ENCODE measurements around the gene TFPT. TPM values are rescaled to one million over a fixed set of nuclear protein-coding genes. Genes with fewer than 3 reads are reported as not detected.

TFPT gene
- total and polyA plus RNA-seq, 2 of the 4 experiments (the other 2 are of a cell fraction), result 7.9 to 17.1 TPM

- Histone ChIP-seq H3K23ac (ENCODE audit: low read depth, low read length) (no peak overlapping the region), H3K9ac (ENCODE audit: low read depth, low read length) (no peak overlapping the region), H4K91ac (ENCODE audit: insufficient read depth, low read depth, low read length) (no peak overlapping the region), H3K4me1 (ENCODE audit: control insufficient read depth, insufficient read depth, low read length) (peaks cover 6% of the 10 kb centered on the region), H2BK5ac (ENCODE audit: low read depth, low read length, poor library complexity, severe bottlenecking) (no peak overlapping the region), H3K4ac (ENCODE audit: low read depth, low read length) (no peak overlapping the region), H3K9me3 (ENCODE audit: control insufficient read depth, insufficient read depth, low read length) (no peaks in the 10 kb centered on the region), H3K79me1 (ENCODE audit: low read depth in 1 of 2, low read length in 2 of 2) (no peaks in the 10 kb centered on the region), H3K4me3 (ENCODE audit: insufficient read depth, low read depth, low read length) (no peak overlapping the region), H2BK20ac (ENCODE audit: low read depth, low read length) (no peak overlapping the region), H3K56ac (ENCODE audit: extremely low read depth, insufficient read depth, low read length) (no peak overlapping the region), H3K27ac (ENCODE audit: insufficient read depth, low read length) (no peak overlapping the region), H2BK15ac (ENCODE audit: low read depth, low read length) (no peak overlapping the region), H3K27me3 (ENCODE audit: control insufficient read depth, insufficient read depth, low read length) (peaks cover 3% of the 10 kb centered on the region; the same call in 1 of the 2 replicates), H2AK9ac (replicated peaks; ENCODE audit: low read depth, low read length, poor library complexity) (no peak overlapping the region), H4K8ac (ENCODE audit: low read depth in 2 of 2, low read length in 2 of 2) (no peak overlapping the region), H3K9me1 (ENCODE audit: insufficient read depth, low read length) (no peaks in the 10 kb centered on the region), H2BK120ac (ENCODE audit: low read depth, low read length) (no peak overlapping the region), H2AFZ (replicated peaks; ENCODE audit: low read length, poor library complexity) (no peak overlapping the region), H2AK5ac (ENCODE audit: low read depth, low read length) (no peak overlapping the region), H4K5ac (ENCODE audit: low read depth, low read length) (no peak overlapping the region), H3K14ac (replicated peaks; ENCODE audit: low read depth, low read length) (no peak overlapping the region), H3K18ac (ENCODE audit: low read depth, low read length) (no peak overlapping the region), H4K20me1 (ENCODE audit: insufficient read depth, low read length) (no peaks in the 10 kb centered on the region), H3K4me2 (ENCODE audit: low read depth, low read length) (no peak overlapping the region), H3K36me3 (ENCODE audit: control insufficient read depth, insufficient read depth, low read length) (no peaks in the 10 kb centered on the region)
- ChIA-PET POLR2A (ENCODE audit: unreplicated experiment) (no interaction called here), CTCF (interaction anchor here (0.6 kb wide), 1 partner anchor 17 kb away, joined by 3 read pairs; no protein-coding TSS in a partner anchor)
- WGBS, 2 experiments (ENCODE audit: extremely low coverage in 2 of 2, insufficient read length in 1 of 2), result 92% methylated on average over 2 of the region's 17 CpGs; no CpG with 5 or more reads in 1 of the 2 experiments
- ATAC-seq (ENCODE audit: low read depth), result no peak
- DNase-seq, result no peak
- dilution Hi-C loops (cut with HindIII; ENCODE audit: low sequenced_read_pairs, unreplicated experiment) (no loop called here), intact Hi-C loops (cut with micrococcal nuclease) (loop anchor here (10.0 kb wide), 1 partner anchor 760 kb away; the partner anchor contains the start of gene ZNF845), in situ Hi-C loops (cut with MboI; ENCODE audit: low sequenced_read_pairs) (no loop called here)
- TF ChIP-seq RFX5 (IDR thresholded peaks at IDR 0.05; ENCODE audit: low read depth, low read length) (no peak), RCOR1 (IDR thresholded peaks at IDR 0.05; ENCODE audit: insufficient replicate concordance, low read length) (no peak), FOS (IDR thresholded peaks at IDR 0.05; ENCODE audit: low read depth, low read length) (no peak), MAFK (IDR thresholded peaks at IDR 0.05; ENCODE audit: low read depth, low read length) (no peak), SMC3 (IDR thresholded peaks at IDR 0.05; ENCODE audit: low read depth, low read length) (no peak), MXI1 (IDR thresholded peaks at IDR 0.05; ENCODE audit: borderline replicate concordance, low read depth, low read length) (no peak), CHD1 (IDR thresholded peaks at IDR 0.05; ENCODE audit: low read depth, low read length) (no peak), CEBPB (IDR thresholded peaks at IDR 0.05; ENCODE audit: low read depth, low read length) (no peak), BHLHE40 (IDR thresholded peaks at IDR 0.05; ENCODE audit: low read depth, low read length) (no peak)
- TF ChIP-seq, protein P1, sequence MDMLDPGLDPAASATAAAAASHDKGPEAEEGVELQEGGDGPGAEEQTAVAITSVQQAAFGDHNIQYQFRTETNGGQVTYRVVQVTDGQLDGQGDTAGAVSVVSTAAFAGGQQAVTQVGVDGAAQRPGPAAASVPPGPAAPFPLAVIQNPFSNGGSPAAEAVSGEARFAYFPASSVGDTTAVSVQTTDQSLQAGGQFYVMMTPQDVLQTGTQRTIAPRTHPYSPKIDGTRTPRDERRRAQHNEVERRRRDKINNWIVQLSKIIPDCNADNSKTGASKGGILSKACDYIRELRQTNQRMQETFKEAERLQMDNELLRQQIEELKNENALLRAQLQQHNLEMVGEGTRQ (IDR thresholded peaks at IDR 0.05; ENCODE audit: low read depth, low read length), result no peak
- TF ChIP-seq, protein P2, sequence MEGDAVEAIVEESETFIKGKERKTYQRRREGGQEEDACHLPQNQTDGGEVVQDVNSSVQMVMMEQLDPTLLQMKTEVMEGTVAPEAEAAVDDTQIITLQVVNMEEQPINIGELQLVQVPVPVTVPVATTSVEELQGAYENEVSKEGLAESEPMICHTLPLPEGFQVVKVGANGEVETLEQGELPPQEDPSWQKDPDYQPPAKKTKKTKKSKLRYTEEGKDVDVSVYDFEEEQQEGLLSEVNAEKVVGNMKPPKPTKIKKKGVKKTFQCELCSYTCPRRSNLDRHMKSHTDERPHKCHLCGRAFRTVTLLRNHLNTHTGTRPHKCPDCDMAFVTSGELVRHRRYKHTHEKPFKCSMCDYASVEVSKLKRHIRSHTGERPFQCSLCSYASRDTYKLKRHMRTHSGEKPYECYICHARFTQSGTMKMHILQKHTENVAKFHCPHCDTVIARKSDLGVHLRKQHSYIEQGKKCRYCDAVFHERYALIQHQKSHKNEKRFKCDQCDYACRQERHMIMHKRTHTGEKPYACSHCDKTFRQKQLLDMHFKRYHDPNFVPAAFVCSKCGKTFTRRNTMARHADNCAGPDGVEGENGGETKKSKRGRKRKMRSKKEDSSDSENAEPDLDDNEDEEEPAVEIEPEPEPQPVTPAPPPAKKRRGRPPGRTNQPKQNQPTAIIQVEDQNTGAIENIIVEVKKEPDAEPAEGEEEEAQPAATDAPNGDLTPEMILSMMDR (conservative IDR thresholded peaks at IDR 0.05; ENCODE audit: low read depth, low read length), result no peak
- no TSS peak for BruUV-seq (replicated peaks)
Observed at GRCh38 chr19:54094426-54095000, 20.9 kb downstream of the TFPT start.

All from IMR-90 (cell line).